SH-SY5Y (cell line): ENCODE results near the gene TSPY8.
"Not testable (repeated sequence)": the region's sequence is repeated elsewhere in the genome, so short reads cannot be mapped to it uniquely, and the experiment has no call there.

ENCODE experiments used
- GATA2 ChIP-seq: IDR thresholded peaks from 2 replicates; pipeline ENCODE4 v1.6.1; 2011; ENCODE audit warnings: mild to moderate bottlenecking, low read depth, low read length
- GATA3 ChIP-seq: IDR thresholded peaks from 2 replicates; pipeline ENCODE4 v1.6.1; 2011; ENCODE audit warnings: low read depth, mild to moderate bottlenecking, low read length, moderate library complexity

The TSPY8 gene

GRCh38 chrY:9357497-9357896, at the start of gene TSPY8:
TSS of gene TSPY8 (plus strand) at chrY:9357797. CDS start at chrY:9357843, 46 bp downstream.
- not testable (repeated sequence) for TF ChIP-seq GATA2, GATA3

GRCh38 chrY:9320996-9321395, 36.6 kb upstream of the TSPY8 start:
- TF ChIP-seq GATA3 (no peak), GATA2 (no peak)

- TF ChIP-seq GATA3, GATA2: not testable (repeated sequence)
Observed at GRCh38 chrY:9337164-9337563, 20.4 kb upstream of the TSPY8 start, which contains the start of gene TSPY4. TSS of gene TSPY4 (plus strand) at chrY:9337464. CDS start at chrY:9337510, 46 bp downstream.

- TF ChIP-seq GATA3, GATA2: not testable (repeated sequence)
Observed at GRCh38 chrY:9398121-9398520, 40.5 kb downstream of the TSPY8 start, which contains the start of gene TSPY3. TSS of gene TSPY3 (plus strand) at chrY:9398421. CDS start at chrY:9398467, 46 bp downstream.
